GM13977 (cell line): ENCODE data around the gene KIAA1217.
"Not testable (repeated sequence)": the region's sequence is repeated elsewhere in the genome, so short reads cannot be mapped to it uniquely, and the experiment has no call there.

Experiments used
- DNase-seq: peaks from one replicate; pipeline ENCODE4 v3.0.0; 2012; ENCODE audit warnings: low spot score
- CTCF ChIP-seq: IDR thresholded peaks from 2 replicates; pipeline ENCODE4 v1.5.1; 2012; ENCODE audit warnings: mild to moderate bottlenecking, control low read depth; ENCODE audit not compliant: insufficient read depth; ENCODE audit errors: extremely low read depth, missing control alignments
- in situ Hi-C: fragments of 300-500 bp; cut with MboI; formaldehyde crosslinking; loops from one replicate; pipeline ENCODE4 v1.12.0; 2022; ENCODE audit warnings: low sequenced_read_pairs, low pct_unique_long_range_greater_than_20kb, mixed read lengths, inconsistent platforms; ENCODE audit not compliant: unreplicated experiment

KIAA1217 gene

GRCh38 chr10:24318517-24318916 is 109.6 kb downstream of the KIAA1217 start:
- no peak for TF ChIP-seq CTCF
- DNase-seq = no peak
- in situ Hi-C loops = no loop called here

GRCh38 chr10:24320373-24320772 is 111.4 kb downstream of the KIAA1217 start:
- no peak for TF ChIP-seq CTCF
- in situ Hi-C loops = no loop called here
- no peak for DNase-seq

- no peak for TF ChIP-seq CTCF
- in situ Hi-C loops = no loop called here
- no peak for DNase-seq
Observed at GRCh38 chr10:24324651-24325050, 115.7 kb downstream of the KIAA1217 start.

- in situ Hi-C loops = no loop called here
- DNase-seq = no peak
- TF ChIP-seq CTCF = no peak
Observed at GRCh38 chr10:24331457-24331856, 122.5 kb downstream of the KIAA1217 start.

- in situ Hi-C loops = no loop called here
- DNase-seq = no peak
- no peak for TF ChIP-seq CTCF
Observed at GRCh38 chr10:24333736-24334135, 124.8 kb downstream of the KIAA1217 start.

- TF ChIP-seq CTCF = no peak
- DNase-seq = no peak
- in situ Hi-C loops = no loop called here
Observed at GRCh38 chr10:24334279-24334939, 125.5 kb downstream of the KIAA1217 start.

- in situ Hi-C loops, DNase-seq: not testable (repeated sequence)
Observed at GRCh38 chr10:24337723-24338122, 128.8 kb downstream of the KIAA1217 start.
